GM12878 (cell line): ENCODE data around the gene CTBP1. TPM values are rescaled to one million over a fixed set of nuclear protein-coding genes. Genes with fewer than 3 reads are reported as not detected.

Source experiments
- ATF7 ChIP-seq: fragments of 450-650 bp; IDR thresholded peaks from 2 replicates; pipeline ENCODE4 v1.6.1; 2016; ENCODE audit warnings: low read depth, mild to moderate bottlenecking
- BCL11A ChIP-seq: IDR thresholded peaks from 2 replicates; pipeline ENCODE4 v1.6.1; 2011; ENCODE audit warnings: low read depth, low read length
- ESRRA ChIP-seq: IDR thresholded peaks from 2 replicates; pipeline ENCODE4 v1.6.1; 2012; ENCODE audit warnings: mild to moderate bottlenecking, low read length, improper control_type of control experiment
- GABPA ChIP-seq: IDR thresholded peaks from 2 replicates; pipeline ENCODE4 v1.6.1; 2014; ENCODE audit warnings: antibody characterized with exemption, low read depth, mild to moderate bottlenecking, inconsistent platforms
- HDGF ChIP-seq: fragments of 450-650 bp; IDR thresholded peaks from 2 replicates; pipeline ENCODE4 v1.6.1; 2016; ENCODE audit warnings: antibody characterized with exemption
- KDM1A ChIP-seq: fragments of 200-600 bp; sonication (generic); IDR thresholded peaks from 2 replicates; pipeline ENCODE4 v1.6.1; 2016; ENCODE audit warnings: borderline replicate concordance
- LARP7 ChIP-seq: fragments of 450-650 bp; IDR thresholded peaks from 2 replicates; pipeline ENCODE4 v1.6.1; 2017; ENCODE audit warnings: mild to moderate bottlenecking
- NFIC ChIP-seq: IDR thresholded peaks from 2 replicates; pipeline ENCODE4 v1.6.1; 2012; ENCODE audit warnings: low read depth, mild to moderate bottlenecking, inconsistent platforms, low read length, moderate library complexity
- TCF3 ChIP-seq: IDR thresholded peaks from 2 replicates; pipeline ENCODE4 v1.6.1; 2012; ENCODE audit warnings: low read depth, mild to moderate bottlenecking, low read length, borderline replicate concordance; ENCODE audit not compliant: insufficient read depth
- YY1 ChIP-seq: IDR thresholded peaks from 2 replicates; pipeline ENCODE4 v1.6.1; 2011; ENCODE audit warnings: low read depth, mild to moderate bottlenecking, low read length
- polyA plus RNA-seq, 11 experiments: library from polyadenylated mRNA; depleted of rRNA in 4 of 11; unstranded in 6 of 11; stranded (reverse) in 5 of 11; fragments of >200 nt; fragmentation: Nextera tagmentation in 4 of 11; fragmentation: Illumina TruSeq in 1 of 11; extraction: Ambion mirVana in 4 of 11; extraction: Trizol in 1 of 11; gene quantifications; 1 replicate in 1 of 11; 2 replicates in 10 of 11; pipeline versions ENCODE4 v1.2.1 to v1.2.3, GENCODE V29; 2011 to 2016; ENCODE audit warnings: inconsistent platforms in 2 of 11, missing spikeins in 2 of 11, low read depth in 1 of 11
- total RNA-seq, 4 experiments: library from RNA; depleted of rRNA in 3 of 4; stranded (reverse); fragments of >200 nt in 3 of 4; fragmentation: Illumina TruSeq in 1 of 4; extraction: Trizol in 1 of 4; gene quantifications; 2 replicates each; pipeline versions ENCODE4 v1.2.1 to v1.2.3, GENCODE V29; 2013 to 2021
- TF ChIP-seq, protein P1 (sequence below): fragments of 450-650 bp; IDR thresholded peaks from 2 replicates; pipeline ENCODE4 v1.6.1; 2017; ENCODE audit warnings: antibody characterized with exemption, mild to moderate bottlenecking, moderate library complexity
- TF ChIP-seq, protein P2 (sequence below): fragments of 450-650 bp; formaldehyde crosslinking; IDR thresholded peaks from 2 replicates; pipeline ENCODE4 v1.4.0; 2020; ENCODE audit warnings: mild to moderate bottlenecking, moderate library complexity
- TF ChIP-seq, protein P3 (sequence below): fragments of 450-650 bp; IDR thresholded peaks from 2 replicates; pipeline ENCODE4 v1.6.1; 2017; ENCODE audit warnings: mild to moderate bottlenecking
- TF ChIP-seq, protein P4 (sequence below): fragments of 450-650 bp; IDR thresholded peaks from 2 replicates; pipeline ENCODE4 v1.6.1; 2017; ENCODE audit warnings: mild to moderate bottlenecking, moderate library complexity

The CTBP1 gene
- total and polyA plus RNA-seq, 10 of the 15 experiments (the other 5 are each of a cell fraction or from before 2014, with no cell fraction given) = 7.4 to 182 (median 63.1) TPM

DNA sequence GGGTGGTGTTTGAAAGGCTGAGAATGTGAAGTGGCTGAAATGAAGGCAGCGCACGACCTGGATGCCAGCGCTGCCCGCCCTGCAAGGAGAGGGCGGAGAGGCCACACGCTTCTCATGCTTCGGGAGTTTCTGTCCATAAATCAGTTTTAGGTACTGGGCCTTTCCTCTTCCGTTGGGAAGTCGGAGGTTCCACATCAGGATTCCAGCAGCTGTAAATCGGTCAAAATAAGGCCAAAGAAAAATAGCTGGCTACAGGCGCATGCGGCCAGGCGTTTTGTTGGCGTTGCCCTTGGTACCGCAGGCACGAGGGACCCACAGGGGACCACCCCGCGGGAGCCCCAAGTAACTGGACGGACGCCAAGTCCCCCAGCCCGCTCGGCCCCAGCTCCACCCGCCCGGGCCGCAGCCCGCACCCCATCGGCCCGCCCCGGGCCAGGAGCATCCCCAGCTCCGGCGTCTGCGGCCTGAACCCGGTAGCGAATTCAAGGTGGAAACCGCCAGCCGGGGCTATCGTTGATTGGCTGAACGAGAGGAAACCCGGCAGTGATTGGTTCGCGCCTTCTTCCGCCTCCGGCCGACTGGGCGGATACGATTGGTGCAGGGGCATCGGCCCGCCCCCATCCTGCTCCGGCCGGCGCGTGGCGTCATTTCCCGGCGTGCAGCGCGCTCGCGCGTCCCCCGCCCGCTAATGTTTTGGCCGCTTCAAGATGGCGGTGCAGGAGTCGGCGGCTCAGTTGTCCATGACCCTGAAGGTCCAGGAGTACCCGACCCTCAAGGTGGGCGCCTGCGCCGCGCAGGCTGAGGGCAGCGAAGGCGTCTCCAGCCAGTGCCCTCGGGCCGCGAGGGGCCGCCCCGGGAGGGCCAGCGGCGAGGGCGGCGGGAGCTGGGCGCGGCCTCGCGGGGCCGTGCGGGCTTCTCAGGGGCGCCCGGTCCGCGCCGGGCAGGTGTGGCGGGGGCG is 40.6 kb upstream of the CTBP1 start, which contains the start of gene MAEA (continued):
- TF ChIP-seq YY1 (peak; percentile 97), ESRRA (no peak), LARP7 (peak; percentile 89), NFIC (no peak), TCF3 (peak; percentile 57; the same call in 1 of the 2 replicates), BCL11A (no peak), GABPA (peak; percentile 88), KDM1A (no peak), HDGF (0 out of 2 replicates have a peak, but pooled peaks have one; percentile 19), ATF7 (peak; percentile 67)
- TF ChIP-seq, protein P1, sequence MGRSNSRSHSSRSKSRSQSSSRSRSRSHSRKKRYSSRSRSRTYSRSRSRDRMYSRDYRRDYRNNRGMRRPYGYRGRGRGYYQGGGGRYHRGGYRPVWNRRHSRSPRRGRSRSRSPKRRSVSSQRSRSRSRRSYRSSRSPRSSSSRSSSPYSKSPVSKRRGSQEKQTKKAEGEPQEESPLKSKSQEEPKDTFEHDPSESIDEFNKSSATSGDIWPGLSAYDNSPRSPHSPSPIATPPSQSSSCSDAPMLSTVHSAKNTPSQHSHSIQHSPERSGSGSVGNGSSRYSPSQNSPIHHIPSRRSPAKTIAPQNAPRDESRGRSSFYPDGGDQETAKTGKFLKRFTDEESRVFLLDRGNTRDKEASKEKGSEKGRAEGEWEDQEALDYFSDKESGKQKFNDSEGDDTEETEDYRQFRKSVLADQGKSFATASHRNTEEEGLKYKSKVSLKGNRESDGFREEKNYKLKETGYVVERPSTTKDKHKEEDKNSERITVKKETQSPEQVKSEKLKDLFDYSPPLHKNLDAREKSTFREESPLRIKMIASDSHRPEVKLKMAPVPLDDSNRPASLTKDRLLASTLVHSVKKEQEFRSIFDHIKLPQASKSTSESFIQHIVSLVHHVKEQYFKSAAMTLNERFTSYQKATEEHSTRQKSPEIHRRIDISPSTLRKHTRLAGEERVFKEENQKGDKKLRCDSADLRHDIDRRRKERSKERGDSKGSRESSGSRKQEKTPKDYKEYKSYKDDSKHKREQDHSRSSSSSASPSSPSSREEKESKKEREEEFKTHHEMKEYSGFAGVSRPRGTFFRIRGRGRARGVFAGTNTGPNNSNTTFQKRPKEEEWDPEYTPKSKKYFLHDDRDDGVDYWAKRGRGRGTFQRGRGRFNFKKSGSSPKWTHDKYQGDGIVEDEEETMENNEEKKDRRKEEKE = no peak
- TF ChIP-seq, protein P2, sequence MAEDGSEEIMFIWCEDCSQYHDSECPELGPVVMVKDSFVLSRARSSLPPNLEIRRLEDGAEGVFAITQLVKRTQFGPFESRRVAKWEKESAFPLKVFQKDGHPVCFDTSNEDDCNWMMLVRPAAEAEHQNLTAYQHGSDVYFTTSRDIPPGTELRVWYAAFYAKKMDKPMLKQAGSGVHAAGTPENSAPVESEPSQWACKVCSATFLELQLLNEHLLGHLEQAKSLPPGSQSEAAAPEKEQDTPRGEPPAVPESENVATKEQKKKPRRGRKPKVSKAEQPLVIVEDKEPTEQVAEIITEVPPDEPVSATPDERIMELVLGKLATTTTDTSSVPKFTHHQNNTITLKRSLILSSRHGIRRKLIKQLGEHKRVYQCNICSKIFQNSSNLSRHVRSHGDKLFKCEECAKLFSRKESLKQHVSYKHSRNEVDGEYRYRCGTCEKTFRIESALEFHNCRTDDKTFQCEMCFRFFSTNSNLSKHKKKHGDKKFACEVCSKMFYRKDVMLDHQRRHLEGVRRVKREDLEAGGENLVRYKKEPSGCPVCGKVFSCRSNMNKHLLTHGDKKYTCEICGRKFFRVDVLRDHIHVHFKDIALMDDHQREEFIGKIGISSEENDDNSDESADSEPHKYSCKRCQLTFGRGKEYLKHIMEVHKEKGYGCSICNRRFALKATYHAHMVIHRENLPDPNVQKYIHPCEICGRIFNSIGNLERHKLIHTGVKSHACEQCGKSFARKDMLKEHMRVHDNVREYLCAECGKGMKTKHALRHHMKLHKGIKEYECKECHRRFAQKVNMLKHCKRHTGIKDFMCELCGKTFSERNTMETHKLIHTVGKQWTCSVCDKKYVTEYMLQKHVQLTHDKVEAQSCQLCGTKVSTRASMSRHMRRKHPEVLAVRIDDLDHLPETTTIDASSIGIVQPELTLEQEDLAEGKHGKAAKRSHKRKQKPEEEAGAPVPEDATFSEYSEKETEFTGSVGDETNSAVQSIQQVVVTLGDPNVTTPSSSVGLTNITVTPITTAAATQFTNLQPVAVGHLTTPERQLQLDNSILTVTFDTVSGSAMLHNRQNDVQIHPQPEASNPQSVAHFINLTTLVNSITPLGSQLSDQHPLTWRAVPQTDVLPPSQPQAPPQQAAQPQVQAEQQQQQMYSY (CRISPR knock-in tag) = no peak
- TF ChIP-seq, protein P3, sequence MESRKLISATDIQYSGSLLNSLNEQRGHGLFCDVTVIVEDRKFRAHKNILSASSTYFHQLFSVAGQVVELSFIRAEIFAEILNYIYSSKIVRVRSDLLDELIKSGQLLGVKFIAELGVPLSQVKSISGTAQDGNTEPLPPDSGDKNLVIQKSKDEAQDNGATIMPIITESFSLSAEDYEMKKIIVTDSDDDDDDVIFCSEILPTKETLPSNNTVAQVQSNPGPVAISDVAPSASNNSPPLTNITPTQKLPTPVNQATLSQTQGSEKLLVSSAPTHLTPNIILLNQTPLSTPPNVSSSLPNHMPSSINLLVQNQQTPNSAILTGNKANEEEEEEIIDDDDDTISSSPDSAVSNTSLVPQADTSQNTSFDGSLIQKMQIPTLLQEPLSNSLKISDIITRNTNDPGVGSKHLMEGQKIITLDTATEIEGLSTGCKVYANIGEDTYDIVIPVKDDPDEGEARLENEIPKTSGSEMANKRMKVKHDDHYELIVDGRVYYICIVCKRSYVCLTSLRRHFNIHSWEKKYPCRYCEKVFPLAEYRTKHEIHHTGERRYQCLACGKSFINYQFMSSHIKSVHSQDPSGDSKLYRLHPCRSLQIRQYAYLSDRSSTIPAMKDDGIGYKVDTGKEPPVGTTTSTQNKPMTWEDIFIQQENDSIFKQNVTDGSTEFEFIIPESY = no peak
- TF ChIP-seq, protein P4, sequence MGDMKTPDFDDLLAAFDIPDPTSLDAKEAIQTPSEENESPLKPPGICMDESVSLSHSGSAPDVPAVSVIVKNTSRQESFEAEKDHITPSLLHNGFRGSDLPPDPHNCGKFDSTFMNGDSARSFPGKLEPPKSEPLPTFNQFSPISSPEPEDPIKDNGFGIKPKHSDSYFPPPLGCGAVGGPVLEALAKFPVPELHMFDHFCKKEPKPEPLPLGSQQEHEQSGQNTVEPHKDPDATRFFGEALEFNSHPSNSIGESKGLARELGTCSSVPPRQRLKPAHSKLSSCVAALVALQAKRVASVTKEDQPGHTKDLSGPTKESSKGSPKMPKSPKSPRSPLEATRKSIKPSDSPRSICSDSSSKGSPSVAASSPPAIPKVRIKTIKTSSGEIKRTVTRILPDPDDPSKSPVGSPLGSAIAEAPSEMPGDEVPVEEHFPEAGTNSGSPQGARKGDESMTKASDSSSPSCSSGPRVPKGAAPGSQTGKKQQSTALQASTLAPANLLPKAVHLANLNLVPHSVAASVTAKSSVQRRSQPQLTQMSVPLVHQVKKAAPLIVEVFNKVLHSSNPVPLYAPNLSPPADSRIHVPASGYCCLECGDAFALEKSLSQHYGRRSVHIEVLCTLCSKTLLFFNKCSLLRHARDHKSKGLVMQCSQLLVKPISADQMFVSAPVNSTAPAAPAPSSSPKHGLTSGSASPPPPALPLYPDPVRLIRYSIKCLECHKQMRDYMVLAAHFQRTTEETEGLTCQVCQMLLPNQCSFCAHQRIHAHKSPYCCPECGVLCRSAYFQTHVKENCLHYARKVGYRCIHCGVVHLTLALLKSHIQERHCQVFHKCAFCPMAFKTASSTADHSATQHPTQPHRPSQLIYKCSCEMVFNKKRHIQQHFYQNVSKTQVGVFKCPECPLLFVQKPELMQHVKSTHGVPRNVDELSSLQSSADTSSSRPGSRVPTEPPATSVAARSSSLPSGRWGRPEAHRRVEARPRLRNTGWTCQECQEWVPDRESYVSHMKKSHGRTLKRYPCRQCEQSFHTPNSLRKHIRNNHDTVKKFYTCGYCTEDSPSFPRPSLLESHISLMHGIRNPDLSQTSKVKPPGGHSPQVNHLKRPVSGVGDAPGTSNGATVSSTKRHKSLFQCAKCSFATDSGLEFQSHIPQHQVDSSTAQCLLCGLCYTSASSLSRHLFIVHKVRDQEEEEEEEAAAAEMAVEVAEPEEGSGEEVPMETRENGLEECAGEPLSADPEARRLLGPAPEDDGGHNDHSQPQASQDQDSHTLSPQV = no peak
